GM18499 (cell line): ENCODE measurements around the gene OPRL1.

Experiments
- ATAC-seq: cut with Tn5 transposase; IDR thresholded peaks from one replicate; pipeline ENCODE4 v1.9.1; 2021; ENCODE audit warnings: moderate number of reproducible peaks; ENCODE audit not compliant: insufficient read depth, unreplicated experiment

Gene OPRL1

GRCh38 chr20:64070244-64070993, 9.5 kb upstream of the OPRL1 start:
- ATAC-seq: no peak

GRCh38 chr20:64071341-64072332, 8.2 kb upstream of the OPRL1 start:
- ATAC-seq: no peak

GRCh38 chr20:64072498-64073063, 7.3 kb upstream of the OPRL1 start:
- no peak for ATAC-seq

GRCh38 chr20:64073476-64074183, 6.3 kb upstream of the OPRL1 start:
- ATAC-seq: no peak

- no peak for ATAC-seq
These were observed 5.6 kb upstream of the OPRL1 start for GRCh38 chr20:64074184-64074789.

GRCh38 chr20:64074963-64075362, 4.9 kb upstream of the OPRL1 start:
- ATAC-seq: no peak

- ATAC-seq: no peak
These were observed 4.3 kb upstream of the OPRL1 start for GRCh38 chr20:64075556-64075955.

- no peak for ATAC-seq
These were observed 3.6 kb upstream of the OPRL1 start for GRCh38 chr20:64076061-64076997.

GRCh38 chr20:64077094-64077493, 2.8 kb upstream of the OPRL1 start:
- no peak for ATAC-seq

GRCh38 chr20:64077541-64077875, 2.4 kb upstream of the OPRL1 start:
- ATAC-seq: no peak

- no peak for ATAC-seq
These were observed 1.9 kb upstream of the OPRL1 start for GRCh38 chr20:64077876-64078551.

GRCh38 chr20:64078934-64079272, 979 bp upstream of the OPRL1 start:
- no peak for ATAC-seq

GRCh38 chr20:64079273-64080012, 439 bp upstream of the OPRL1 start, which contains the start of gene RGS19:
RGS19 (minus strand) TSS chr20:64079518; CDS start chr20:64076886, 2,632 bp downstream.
- no peak for ATAC-seq

GRCh38 chr20:64080813-64081623, 1.1 kb downstream of the OPRL1 start:
- no peak for ATAC-seq

GRCh38 chr20:64081624-64081964, 1.7 kb downstream of the OPRL1 start:
- ATAC-seq: no peak

GRCh38 chr20:64082126-64082731, 2.3 kb downstream of the OPRL1 start:
- no peak for ATAC-seq
